ENCODE data around the gene ZNF333.
"Not testable (repeated sequence)": the region's sequence is repeated elsewhere in the genome, so short reads cannot be mapped to it uniquely, and the experiment has no call there.

The ZNF333 gene

DNA sequence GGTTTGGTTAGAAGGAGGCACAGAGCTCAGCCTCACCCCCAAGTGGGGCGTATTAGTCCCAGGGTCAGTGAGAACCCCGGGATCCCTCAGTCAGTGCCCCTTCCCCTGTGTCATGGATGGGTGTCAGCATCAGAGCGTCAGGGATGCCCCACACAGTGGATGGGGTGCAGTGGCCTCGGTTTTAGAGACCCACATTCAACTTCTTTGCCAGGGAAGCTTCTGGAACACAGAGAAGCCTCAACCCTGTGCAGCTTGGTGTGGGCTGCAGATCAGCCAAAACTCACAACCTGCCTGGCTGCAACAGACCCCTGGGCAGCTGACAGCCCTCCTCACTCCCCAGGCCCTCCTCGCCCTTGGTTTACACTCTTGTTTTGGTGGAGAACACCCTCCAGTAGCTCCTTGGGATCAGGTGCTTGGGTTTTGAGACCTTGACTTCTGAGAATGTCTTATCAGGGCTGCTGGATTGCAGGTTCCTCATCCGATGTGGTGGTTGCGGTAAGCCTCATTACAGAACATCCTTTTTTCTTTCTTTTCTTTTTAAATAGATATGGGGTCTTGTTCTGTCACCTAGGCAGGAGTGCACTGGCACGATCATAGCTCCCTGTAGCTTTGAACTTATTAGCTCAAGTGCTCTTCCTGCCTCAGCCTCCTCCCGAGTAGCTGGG, 11.0 kb downstream of the ZNF333 start:
- no peak for DNase-seq

GRCh38 chr19:14703833-14704232, 14.0 kb downstream of the ZNF333 start:
- no peak for DNase-seq

DNA sequence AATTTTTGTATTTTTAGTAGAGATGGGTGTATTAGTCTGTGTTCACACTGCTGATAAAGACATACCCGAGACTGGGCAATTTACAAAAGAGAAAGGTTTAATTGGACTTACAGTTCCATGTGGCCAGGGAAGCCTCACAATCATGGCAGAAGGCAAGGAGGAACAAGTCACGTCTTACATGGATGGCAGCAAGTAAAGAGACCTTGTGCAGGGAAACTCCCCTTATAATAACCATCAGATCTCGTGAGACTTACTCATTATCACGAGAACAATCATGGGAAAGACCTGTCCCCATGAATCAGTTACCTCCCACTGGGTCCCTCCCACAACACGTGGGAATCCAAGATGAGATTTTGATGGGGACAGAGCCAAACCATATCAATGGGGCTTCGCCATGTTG, 14.6 kb downstream of the ZNF333 start:
- no peak for DNase-seq

DNA sequence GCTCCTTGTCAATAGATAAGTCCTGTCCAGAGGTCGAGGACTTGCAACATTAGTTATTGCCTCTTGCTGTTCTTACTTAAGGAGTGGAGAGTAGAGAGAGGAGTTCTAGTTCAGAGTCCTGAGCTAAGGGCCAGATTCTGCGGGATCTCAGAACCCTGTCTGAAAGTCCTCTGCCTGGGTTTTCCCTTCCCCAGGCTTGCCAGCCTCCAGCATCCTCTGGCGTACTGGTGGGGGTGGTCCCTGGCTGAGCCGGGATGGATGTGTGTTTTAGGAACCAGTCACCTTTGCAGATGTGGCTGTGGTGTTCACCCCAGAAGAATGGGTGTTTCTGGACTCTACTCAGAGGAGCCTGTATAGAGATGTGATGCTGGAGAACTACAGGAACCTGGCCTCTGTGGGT, 26.0 kb downstream of the ZNF333 start:
- no peak for DNase-seq

GRCh38 chr19:14718522-14719116, 28.8 kb downstream of the ZNF333 start:
- no peak for DNase-seq

DNA sequence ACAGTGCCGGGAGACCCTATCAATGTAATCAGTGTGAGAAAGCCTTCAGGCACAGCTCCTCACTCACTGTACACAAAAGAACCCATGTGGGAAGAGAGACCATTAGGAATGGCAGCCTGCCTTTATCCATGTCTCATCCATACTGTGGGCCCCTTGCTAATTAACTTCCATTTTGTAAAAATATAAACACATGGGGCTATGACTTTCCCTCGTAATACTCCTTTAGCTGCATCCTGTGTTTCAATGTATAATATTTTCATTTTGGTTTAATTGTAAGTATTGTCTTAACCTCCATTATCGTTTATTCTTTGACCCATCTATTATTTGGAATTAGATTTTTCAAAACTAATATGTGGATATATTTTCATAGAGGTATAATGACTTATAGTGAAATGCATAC, 29.3 kb downstream of the ZNF333 start:
- DNase-seq: no peak

GRCh38 chr19:14722127-14722526, 32.3 kb downstream of the ZNF333 start:
- DNase-seq: no peak

- no peak for DNase-seq
Observed at GRCh38 chr19:14728595-14728994, 38.7 kb downstream of the ZNF333 start.

DNA sequence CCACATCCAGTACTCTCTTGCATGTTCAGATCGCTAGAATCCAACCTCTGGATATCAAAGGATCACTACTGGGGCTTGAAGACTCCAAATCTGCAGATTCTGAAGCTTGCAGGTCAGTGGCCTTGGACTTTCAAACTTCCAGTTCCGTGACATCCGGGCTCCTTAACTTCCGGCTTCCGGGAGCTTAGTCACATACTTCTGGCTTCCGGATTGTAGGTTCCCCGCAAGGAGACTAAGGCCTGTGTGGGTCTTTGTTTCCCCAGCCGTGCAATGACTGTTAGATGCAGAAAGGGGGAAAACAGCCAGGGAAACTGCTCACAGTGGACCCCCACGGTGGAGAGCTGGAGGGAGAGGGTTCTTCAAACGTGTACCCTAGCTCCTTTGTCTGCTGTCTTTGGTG, 41.4 kb downstream of the ZNF333 start:
- no peak for DNase-seq

- no peak for DNase-seq
Observed at GRCh38 chr19:14732510-14732909, 42.7 kb downstream of the ZNF333 start.

DNA sequence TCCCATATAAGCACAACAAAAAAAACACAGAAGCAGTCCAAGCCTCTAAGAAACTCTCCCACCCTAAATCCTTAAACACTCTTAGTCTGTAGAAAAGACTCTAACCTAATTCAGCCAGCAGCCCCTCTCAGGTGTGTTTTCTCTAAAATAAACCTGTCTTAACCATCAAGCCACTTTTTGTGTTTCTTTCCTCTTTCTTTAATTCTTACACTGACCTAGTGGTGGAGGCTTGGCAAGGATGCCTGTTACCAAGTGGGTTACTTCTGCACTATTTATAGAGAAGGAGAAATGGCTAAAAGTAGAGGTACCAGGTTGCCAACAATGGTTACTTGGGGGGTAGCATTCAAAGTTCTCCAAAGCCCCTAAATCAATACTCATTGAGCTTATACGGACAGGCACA, 43.7 kb downstream of the ZNF333 start:
- no peak for DNase-seq

DNA sequence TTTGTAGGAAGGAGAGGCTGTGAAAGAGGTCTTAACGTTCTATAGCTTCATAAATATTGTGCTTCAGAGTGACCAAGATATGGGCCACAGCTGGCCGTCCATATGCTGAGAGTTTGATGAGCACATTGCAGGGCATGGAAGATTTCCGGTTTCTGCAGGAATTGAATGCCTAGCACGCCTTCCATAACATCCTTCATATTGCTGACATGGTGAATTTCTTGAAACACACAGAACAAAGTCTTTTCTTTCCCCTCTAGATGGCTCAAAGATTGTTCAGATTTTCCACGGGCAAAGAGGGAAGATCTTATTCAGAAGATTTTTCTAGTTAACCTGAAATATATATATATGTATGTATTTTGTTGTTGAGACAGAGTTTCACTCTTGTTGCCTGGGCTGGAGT, 46.1 kb downstream of the ZNF333 start:
- no peak for DNase-seq

DNA sequence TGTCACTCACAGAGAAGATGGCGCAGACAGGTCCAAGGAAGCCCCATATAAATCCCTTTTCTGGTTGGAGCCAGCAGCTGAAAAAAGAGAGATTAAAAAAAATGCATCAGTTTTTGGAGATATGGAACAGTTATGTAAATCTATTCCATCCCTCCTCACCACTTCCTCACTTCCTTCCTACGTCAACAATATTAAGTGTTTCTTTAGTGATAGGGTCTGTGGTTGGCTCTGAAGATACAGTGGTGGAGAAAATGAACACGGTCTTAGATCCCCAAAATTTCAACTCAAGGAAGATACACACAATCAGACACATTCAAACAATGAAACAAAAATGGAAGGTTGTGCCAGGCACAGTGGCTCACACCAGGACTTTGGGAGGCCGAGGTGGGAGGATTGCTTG, 57.0 kb downstream of the ZNF333 start:
- DNase-seq: no peak

GRCh38 chr19:14748601-14749000, 58.8 kb downstream of the ZNF333 start:
- DNase-seq: no peak

DNA sequence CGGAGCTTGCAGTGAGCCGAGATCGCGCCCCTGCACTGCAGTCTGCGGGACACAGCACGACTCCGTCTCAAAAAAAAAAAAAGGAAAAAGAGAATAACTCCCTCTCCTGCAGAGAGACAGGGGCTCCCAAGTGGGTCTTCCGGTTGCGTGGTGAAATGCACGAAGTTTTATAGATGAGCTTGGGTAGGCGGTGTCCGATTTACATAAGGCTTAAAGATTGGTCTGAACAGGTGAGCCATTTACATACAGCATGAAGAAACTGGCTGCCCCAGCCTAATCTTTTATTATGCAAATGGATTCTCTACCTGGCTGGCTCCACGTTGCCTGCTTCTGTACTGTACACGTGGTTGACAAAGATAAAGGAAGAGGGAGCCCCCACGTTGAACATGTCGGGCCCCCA, 69.0 kb downstream of the ZNF333 start:
- no peak for DNase-seq

GRCh38 chr19:14761607-14762006, 71.8 kb downstream of the ZNF333 start:
- no peak for DNase-seq

DNA sequence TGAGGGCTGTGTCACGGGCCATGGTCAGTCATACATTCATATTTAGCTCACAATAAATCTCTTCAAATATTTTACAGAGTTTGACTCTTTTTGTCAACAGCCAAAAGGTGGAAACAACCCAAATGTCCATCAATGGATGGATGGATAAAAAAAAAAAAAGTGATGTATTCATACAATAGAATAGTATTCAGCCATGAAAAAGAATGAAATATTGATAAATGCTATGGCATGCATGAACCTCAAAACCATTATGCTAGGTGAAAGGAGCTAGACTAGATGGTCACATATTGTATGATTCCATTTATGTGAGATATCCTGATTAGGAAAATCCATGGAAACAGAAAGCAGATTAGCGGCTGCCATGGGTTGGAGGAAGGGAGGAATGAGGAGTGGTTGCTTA, 72.3 kb downstream of the ZNF333 start:
- DNase-seq: no peak

DNA sequence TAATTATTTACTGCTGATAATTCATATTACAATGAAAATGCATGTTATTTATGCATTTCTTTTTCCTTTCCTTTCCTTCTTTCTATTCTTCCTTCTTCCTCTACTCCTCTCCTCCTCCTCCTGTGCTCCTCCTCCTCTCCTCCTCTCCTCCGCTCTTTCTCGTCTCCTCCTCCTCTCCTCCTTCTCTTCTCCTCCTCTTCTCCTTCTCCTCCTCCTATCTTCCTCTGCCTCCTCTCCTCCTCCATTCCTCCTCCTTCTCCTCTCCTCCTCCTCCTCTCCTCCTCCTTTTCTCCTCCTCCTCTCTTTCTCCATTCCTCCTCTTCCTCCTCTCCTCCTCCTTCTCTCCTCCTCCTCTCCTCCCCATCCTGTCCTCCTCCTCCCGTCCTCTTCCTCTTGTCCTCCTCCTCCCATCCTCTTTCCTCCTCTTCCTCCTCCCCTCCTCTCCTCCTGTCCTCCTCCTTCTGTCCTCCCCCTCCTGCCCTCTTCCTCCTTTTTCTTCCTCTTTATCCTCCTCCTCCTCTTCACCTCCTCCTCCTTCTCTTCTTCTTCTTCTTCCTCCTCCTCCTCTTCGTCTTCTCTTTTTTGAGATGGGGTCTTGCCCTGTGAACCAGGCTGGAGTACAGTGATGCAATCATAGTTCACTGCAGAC, 73.8 kb downstream of the ZNF333 start:
- DNase-seq: no peak

DNA sequence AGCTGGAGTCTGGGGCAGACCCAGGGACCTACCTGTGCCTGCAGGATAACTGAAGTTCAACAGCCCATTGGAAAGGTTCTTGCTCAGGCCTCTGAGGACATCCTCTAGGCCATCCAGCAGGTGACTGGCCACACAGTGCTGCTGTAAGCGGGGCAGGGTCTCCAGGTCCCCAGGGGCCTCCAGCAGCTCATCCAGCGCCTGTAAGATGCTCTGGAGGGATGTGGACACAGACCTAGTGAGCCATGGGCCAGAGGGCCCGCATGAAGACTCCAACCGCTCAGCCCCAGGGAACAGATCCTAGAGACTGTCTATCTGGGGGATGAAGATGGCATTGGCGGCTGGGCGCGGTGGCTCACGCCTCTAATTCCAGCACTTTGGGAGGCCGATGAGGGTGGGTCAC, 74.6 kb downstream of the ZNF333 start:
- no peak for DNase-seq

DNA sequence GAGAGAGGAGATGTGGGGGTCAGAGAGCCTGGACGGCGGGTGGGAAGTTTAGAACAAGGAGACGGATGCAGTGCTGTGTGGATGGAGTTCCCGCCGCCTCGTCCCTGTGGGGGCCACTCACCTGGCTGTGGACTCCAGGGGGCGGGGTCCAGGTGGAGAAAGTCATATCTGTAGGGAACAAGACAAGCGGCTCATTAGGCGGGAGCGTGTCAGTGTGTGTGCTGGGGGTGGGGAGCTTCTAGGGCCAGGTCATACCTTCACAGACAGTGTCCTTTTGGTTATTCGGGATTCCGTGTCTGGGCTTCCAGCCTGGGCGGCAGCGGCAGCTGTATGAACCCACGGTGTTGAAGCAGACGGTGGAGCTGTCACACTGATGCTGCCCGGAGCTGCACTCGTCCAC, 75.6 kb downstream of the ZNF333 start:
- not testable (repeated sequence) for DNase-seq

DNA sequence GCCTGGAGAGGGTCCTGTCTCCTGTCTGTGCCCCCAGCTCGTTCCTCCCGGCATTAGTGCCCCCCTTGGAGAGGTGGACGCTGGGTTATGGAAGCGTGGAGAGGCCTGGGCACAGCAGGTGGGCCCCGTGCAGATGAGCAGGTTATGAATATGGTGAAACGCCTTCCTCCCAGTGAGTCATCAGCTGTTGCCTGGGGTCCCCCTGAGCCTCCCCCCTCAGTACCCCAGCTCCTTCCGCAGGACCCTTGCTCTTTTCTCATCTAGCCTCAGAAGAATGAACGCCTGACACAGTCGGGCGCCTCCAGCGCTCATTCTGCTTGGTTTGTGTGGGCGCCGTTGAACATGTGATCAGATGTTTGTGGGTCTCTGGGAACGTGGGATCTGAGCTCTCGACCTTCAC, 76.0 kb downstream of the ZNF333 start:
- not testable (repeated sequence) for DNase-seq

GRCh38 chr19:14767466-14767971, 77.7 kb downstream of the ZNF333 start:
- DNase-seq: no peak

GRCh38 chr19:14768001-14768400, 78.2 kb downstream of the ZNF333 start:
- DNase-seq: no peak

- no peak for DNase-seq
Observed at GRCh38 chr19:14769201-14769600, 79.4 kb downstream of the ZNF333 start.

Data from right hindlimb (tissue), 1 donor.